HK-2 (cell line): ENCODE data around the gene ITGA1.
"Not testable (repeated sequence)": the region's sequence is repeated elsewhere in the genome, so short reads cannot be mapped to it uniquely, and the experiment has no call there.

ENCODE experiments used
- DNase-seq: peaks from one replicate; pipeline ENCODE4 v3.0.0-alpha.2; 2018; ENCODE audit not compliant: unreplicated experiment

ITGA1 gene

GRCh38 chr5:52787600-52788504 lies at the start of gene ITGA1, which contains the start of gene PELO:
TSS of gene ITGA1 (plus strand) at chr5:52787916. CDS start at chr5:52788354, 438 bp downstream.
TSS of gene PELO (plus strand) at chr5:52787916. CDS start at chr5:52800395, 12,479 bp downstream.
- DNase-seq: peak; percentile 65

- DNase-seq: no peak
Observed at GRCh38 chr5:52738095-52738506, 49.6 kb upstream of the ITGA1 start.

GRCh38 chr5:52740007-52740406 lies 47.7 kb upstream of the ITGA1 start:
- no peak for DNase-seq

- DNase-seq: no peak
Observed at GRCh38 chr5:52743012-52743411, 44.7 kb upstream of the ITGA1 start.

- DNase-seq: no peak
Observed at GRCh38 chr5:52743529-52743928, 44.2 kb upstream of the ITGA1 start.

- no peak for DNase-seq
Observed at GRCh38 chr5:52743970-52744369, 43.7 kb upstream of the ITGA1 start.

- DNase-seq: not testable (repeated sequence)
Observed at GRCh38 chr5:52744867-52745458, 42.8 kb upstream of the ITGA1 start.

- no peak for DNase-seq
Observed at GRCh38 chr5:52746539-52746938, 41.2 kb upstream of the ITGA1 start.

GRCh38 chr5:52748590-52748989 lies 39.1 kb upstream of the ITGA1 start:
- no peak for DNase-seq

- DNase-seq: no peak
Observed at GRCh38 chr5:52749666-52750065, 38.0 kb upstream of the ITGA1 start.

- DNase-seq: no peak
Observed at GRCh38 chr5:52751137-52751536, 36.6 kb upstream of the ITGA1 start.

- no peak for DNase-seq
Observed at GRCh38 chr5:52754051-52754450, 33.7 kb upstream of the ITGA1 start.

- no peak for DNase-seq
Observed at GRCh38 chr5:52757527-52757926, 30.2 kb upstream of the ITGA1 start.

GRCh38 chr5:52758014-52758413 lies 29.7 kb upstream of the ITGA1 start:
- DNase-seq: no peak

- no peak for DNase-seq
Observed at GRCh38 chr5:52759331-52759730, 28.4 kb upstream of the ITGA1 start.

- no peak for DNase-seq
Observed at GRCh38 chr5:52760695-52761366, 26.9 kb upstream of the ITGA1 start.

GRCh38 chr5:52767217-52767743 lies 20.4 kb upstream of the ITGA1 start:
- DNase-seq: no peak

- no peak for DNase-seq
Observed at GRCh38 chr5:52767766-52768480, 19.8 kb upstream of the ITGA1 start.

GRCh38 chr5:52769061-52769460 lies 18.7 kb upstream of the ITGA1 start:
- no peak for DNase-seq

- DNase-seq: no peak
Observed at GRCh38 chr5:52770287-52770939, 17.3 kb upstream of the ITGA1 start.
